Activated CD4-positive, alpha-beta T cell treated with anti-CD3 and anti-CD28 coated beads, Interleukin-2, amount 10 ng/mL, durations not matched to agents 7 days and 5 days (primary cell): ENCODE data around the gene LRIG1. TPM values are rescaled to one million over a fixed set of nuclear protein-coding genes. Genes with fewer than 3 reads are reported as not detected.
A peak's percentile ranks its signal among the peaks of the same experiment; 100 is the strongest.

ENCODE experiments used
- CTCF ChIA-PET: fragments of 350-600 bp; sonication (Branson Sonifier 250); formaldehyde crosslinking; loops from one replicate; lab custom pipeline; 2021; ENCODE audit warnings: antibody characterized with exemption; lab: Charles Lee
- POLR2A ChIA-PET: fragments of 350-600 bp; sonication (Branson Sonifier 250); formaldehyde crosslinking; loops from one replicate; lab custom pipeline; 2021; ENCODE audit warnings: antibody characterized with exemption; lab: Charles Lee
- DNase-seq: peaks from one replicate; pipeline ENCODE4 v3.0.0-alpha.2; 2020
- H3K27ac Mint-ChIP-seq: one replicate; pipeline ENCODE4 v1.8.0; 2021; ENCODE audit warnings: mild to moderate bottlenecking, moderate library complexity, mixed read lengths
- H3K27me3 Mint-ChIP-seq: one replicate; pipeline ENCODE4 v1.8.0; 2021; ENCODE audit warnings: mixed read lengths
- H3K36me3 Mint-ChIP-seq: one replicate; pipeline ENCODE4 v1.8.0; 2021; ENCODE audit warnings: low read depth, mixed read lengths
- H3K4me1 Mint-ChIP-seq: one replicate; pipeline ENCODE4 v1.8.0; 2021; ENCODE audit warnings: mixed read lengths
- H3K4me3 Mint-ChIP-seq: one replicate; pipeline ENCODE4 v1.8.0; 2021; ENCODE audit warnings: mild to moderate bottlenecking, moderate library complexity, mixed read lengths
- H3K9me3 Mint-ChIP-seq: one replicate; pipeline ENCODE4 v1.8.0; 2021; ENCODE audit warnings: mixed read lengths
- total RNA-seq, 2 experiments: library from RNA; stranded (reverse); gene quantifications; one replicate each; pipeline ENCODE4 v1.2.3, GENCODE V29; 2021

LRIG1 gene
- total RNA-seq, 2 experiments from 2014 or later = 26.1 to 26.4 TPM

DNA sequence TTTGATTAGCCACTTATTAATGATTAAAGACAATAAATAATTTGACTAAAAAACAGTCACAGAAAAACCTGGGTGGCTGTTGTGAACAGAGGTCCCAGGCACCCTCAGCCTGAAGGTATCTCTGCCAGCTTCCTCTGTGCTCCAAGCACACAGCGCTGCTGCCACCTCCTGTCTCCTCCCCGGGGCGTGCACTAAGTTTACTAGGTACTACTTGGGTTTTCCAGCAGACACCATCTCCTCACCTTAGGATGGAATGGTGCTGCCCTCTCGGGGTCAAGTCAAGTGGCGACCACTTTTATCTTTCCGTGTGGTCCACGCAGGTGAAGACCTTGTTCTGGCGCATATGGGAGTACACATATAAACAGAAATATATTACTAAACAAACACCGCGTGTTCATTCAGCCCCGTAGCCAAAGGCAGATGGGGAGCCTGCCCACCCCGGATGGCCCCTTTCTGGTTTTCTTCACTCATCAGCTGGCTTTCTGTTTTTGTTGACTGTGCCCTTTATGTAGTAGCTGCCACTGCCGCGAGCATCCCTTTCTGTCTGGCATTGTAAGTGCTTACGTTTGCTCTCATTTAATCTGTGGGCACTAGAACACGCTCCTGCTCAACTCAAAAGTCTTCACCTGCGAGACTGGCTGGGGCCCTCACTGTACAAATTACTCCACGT is 128.0 kb downstream of the LRIG1 start:
- ChIA-PET POLR2A (no interaction called here), CTCF (interaction anchor here (0.7 to 2.3 kb wide), 2 partner anchors 13 to 119 kb away, joined by 3 to 8 read pairs; no protein-coding TSS in a partner anchor)
- peaks cover 21% of the 10 kb centered on the region for H3K36me3 Mint-ChIP-seq
- H3K27me3 Mint-ChIP-seq = no peaks in the 10 kb centered on the region
- H3K9me3 Mint-ChIP-seq = no peaks in the 10 kb centered on the region
- H3K4me1 Mint-ChIP-seq = peaks cover 6% of the 10 kb centered on the region
- DNase-seq = peak; percentile 24
- no peak overlapping the region for H3K27ac Mint-ChIP-seq
- H3K4me3 Mint-ChIP-seq = no peak overlapping the region

GRCh38 chr3:66371432-66371831 is 129.4 kb downstream of the LRIG1 start:
- Mint-ChIP-seq H3K36me3 (peaks cover 11% of the 10 kb centered on the region), H3K27me3 (no peaks in the 10 kb centered on the region), H3K4me3 (no peak overlapping the region), H3K4me1 (no peaks in the 10 kb centered on the region), H3K9me3 (no peaks in the 10 kb centered on the region), H3K27ac (no peak overlapping the region)
- no peak for DNase-seq
- POLR2A ChIA-PET = no interaction called here
- CTCF ChIA-PET = no interaction called here

DNA sequence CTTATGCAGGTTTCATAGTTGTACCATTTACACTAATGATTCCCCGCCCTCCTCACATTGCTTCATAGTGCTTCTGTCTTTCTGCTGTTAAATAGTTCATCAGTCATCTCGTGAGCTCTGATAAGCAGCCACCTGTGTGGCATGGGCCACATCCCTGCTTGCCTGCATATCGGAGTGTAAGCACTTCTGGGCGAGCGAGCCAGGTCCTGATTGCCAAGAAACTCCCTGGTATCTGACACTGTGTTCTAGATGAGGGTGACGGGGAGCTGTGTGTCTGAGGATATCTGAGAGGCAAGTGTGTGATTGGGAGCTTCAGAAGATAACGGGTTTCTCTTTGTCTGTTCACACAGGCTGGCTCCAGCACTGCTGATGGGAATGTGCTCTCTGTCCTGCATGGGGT is 130.6 kb downstream of the LRIG1 start:
- ChIA-PET POLR2A (no interaction called here), CTCF (no interaction called here)
- H3K27ac Mint-ChIP-seq = no peak overlapping the region
- no peaks in the 10 kb centered on the region for H3K4me1 Mint-ChIP-seq
- H3K9me3 Mint-ChIP-seq = no peaks in the 10 kb centered on the region
- no peak for DNase-seq
- no peaks in the 10 kb centered on the region for H3K27me3 Mint-ChIP-seq
- no peak overlapping the region for H3K4me3 Mint-ChIP-seq
- peaks cover 2% of the 10 kb centered on the region for H3K36me3 Mint-ChIP-seq

GRCh38 chr3:66367979-66368378 is 132.8 kb downstream of the LRIG1 start:
- Mint-ChIP-seq H3K27me3 (no peaks in the 10 kb centered on the region), H3K36me3 (no peaks in the 10 kb centered on the region), H3K4me3 (no peak overlapping the region), H3K9me3 (no peaks in the 10 kb centered on the region), H3K27ac (no peak overlapping the region), H3K4me1 (no peaks in the 10 kb centered on the region)
- ChIA-PET CTCF (interaction anchor here (0.5 to 1.9 kb wide), 3 partner anchors 9 to 21 kb away, joined by 3 to 5 read pairs (median 4); no protein-coding TSS in a partner anchor), POLR2A (no interaction called here)
- DNase-seq = no peak

- Mint-ChIP-seq H3K9me3 (no peaks in the 10 kb centered on the region), H3K27me3 (no peaks in the 10 kb centered on the region), H3K4me1 (no peaks in the 10 kb centered on the region), H3K36me3 (no peaks in the 10 kb centered on the region), H3K27ac (no peak overlapping the region), H3K4me3 (no peak overlapping the region)
- ChIA-PET POLR2A (no interaction called here), CTCF (interaction anchor here (1.9 kb wide), 1 partner anchor 11 kb away, joined by 4 read pairs; no protein-coding TSS in a partner anchor)
- DNase-seq = no peak
These were observed 134.1 kb downstream of the LRIG1 start for GRCh38 chr3:66366747-66367146.

GRCh38 chr3:66365080-66365479 is 135.7 kb downstream of the LRIG1 start:
- ChIA-PET POLR2A (no interaction called here), CTCF (no interaction called here)
- H3K4me1 Mint-ChIP-seq = no peaks in the 10 kb centered on the region
- H3K27ac Mint-ChIP-seq = no peak overlapping the region
- H3K27me3 Mint-ChIP-seq = no peaks in the 10 kb centered on the region
- no peak overlapping the region for H3K4me3 Mint-ChIP-seq
- no peaks in the 10 kb centered on the region for H3K36me3 Mint-ChIP-seq
- DNase-seq = no peak
- H3K9me3 Mint-ChIP-seq = no peaks in the 10 kb centered on the region

DNA sequence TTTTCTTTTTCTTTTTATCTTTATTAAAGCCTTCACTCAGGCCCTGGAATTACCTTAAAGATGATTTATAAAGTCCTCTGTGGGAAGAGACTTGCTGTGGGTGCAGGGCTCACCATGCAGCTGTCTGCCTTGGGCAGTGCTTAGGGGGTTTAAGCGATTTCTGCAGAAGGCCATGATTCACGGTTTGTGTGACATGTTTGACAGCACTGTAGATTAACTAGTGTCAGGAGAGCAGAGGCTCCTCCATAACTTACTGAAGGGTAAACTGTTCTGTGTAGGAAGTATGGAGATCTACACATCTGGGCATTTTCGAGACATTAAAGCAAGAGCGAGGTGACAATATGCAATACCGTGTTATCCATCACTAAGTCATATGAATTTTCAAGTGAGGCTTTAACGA is 137.7 kb downstream of the LRIG1 start:
- no peaks in the 10 kb centered on the region for H3K9me3 Mint-ChIP-seq
- H3K4me1 Mint-ChIP-seq = no peaks in the 10 kb centered on the region
- POLR2A ChIA-PET = no interaction called here
- no peak overlapping the region for H3K4me3 Mint-ChIP-seq
- CTCF ChIA-PET = no interaction called here
- no peaks in the 10 kb centered on the region for H3K27me3 Mint-ChIP-seq
- peaks cover 2% of the 10 kb centered on the region for H3K36me3 Mint-ChIP-seq
- no peak overlapping the region for H3K27ac Mint-ChIP-seq
- no peak for DNase-seq

GRCh38 chr3:66362541-66362941 is 138.3 kb downstream of the LRIG1 start:
- ChIA-PET POLR2A (no interaction called here), CTCF (no interaction called here)
- Mint-ChIP-seq H3K4me1 (no peaks in the 10 kb centered on the region), H3K36me3 (peaks cover 2% of the 10 kb centered on the region), H3K27me3 (no peaks in the 10 kb centered on the region), H3K4me3 (no peak overlapping the region), H3K27ac (no peak overlapping the region), H3K9me3 (no peaks in the 10 kb centered on the region)
- DNase-seq = no peak

DNA sequence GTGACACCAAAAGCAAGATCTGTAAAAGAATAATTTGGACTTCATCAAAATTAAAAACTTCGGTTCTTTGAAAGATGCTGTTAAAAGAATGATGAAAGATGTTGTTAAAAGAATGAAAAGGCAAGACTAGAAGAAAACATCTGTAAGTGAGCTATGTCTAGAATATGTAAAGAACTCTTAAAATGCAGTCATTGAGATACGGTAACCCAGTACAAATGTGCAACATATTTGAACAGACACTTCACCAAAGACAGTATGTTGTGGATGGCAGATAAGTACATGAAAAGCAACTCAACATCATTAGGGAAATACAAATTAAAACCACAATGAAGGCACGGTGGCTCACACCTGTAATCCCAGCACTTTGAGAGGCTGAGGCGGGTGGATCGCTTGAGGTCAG is 139.5 kb downstream of the LRIG1 start:
- peaks cover 2% of the 10 kb centered on the region for H3K36me3 Mint-ChIP-seq
- no peak for DNase-seq
- POLR2A ChIA-PET = no interaction called here
- H3K27ac Mint-ChIP-seq = no peak overlapping the region
- H3K4me1 Mint-ChIP-seq = no peaks in the 10 kb centered on the region
- CTCF ChIA-PET = no interaction called here
- H3K27me3 Mint-ChIP-seq = no peaks in the 10 kb centered on the region
- H3K9me3 Mint-ChIP-seq = no peaks in the 10 kb centered on the region
- H3K4me3 Mint-ChIP-seq = no peak overlapping the region

DNA sequence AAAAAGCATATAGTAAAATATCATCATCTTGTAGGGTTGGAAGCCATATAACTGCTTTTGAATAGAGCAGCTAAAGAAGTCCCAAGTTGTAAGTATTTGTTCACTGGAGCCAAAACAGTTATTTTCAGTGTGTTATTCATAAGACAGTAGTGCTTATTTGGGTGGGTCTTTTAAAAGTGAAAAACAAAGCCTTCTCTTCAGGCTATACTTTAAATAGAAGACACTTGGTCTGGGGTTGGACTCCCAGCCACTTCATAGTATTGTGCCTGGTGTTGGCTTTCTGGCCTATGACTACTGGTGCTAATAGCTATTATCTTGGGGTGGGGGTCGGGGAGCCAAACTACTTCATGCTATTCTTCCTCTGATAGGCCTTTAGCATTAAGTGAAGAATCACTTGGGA is 144.8 kb downstream of the LRIG1 start:
- no peak overlapping the region for H3K4me3 Mint-ChIP-seq

GRCh38 chr3:66355394-66355793 is 145.4 kb downstream of the LRIG1 start:
- Mint-ChIP-seq H3K36me3 (peaks cover 2% of the 10 kb centered on the region), H3K9me3 (no peaks in the 10 kb centered on the region), H3K4me1 (peaks cover 17% of the 10 kb centered on the region), H3K27me3 (no peaks in the 10 kb centered on the region), H3K4me3 (no peak overlapping the region), H3K27ac (no peak overlapping the region)
- peak; percentile 30 for DNase-seq
- ChIA-PET POLR2A (no interaction called here), CTCF (no interaction called here)

More for the DNA sequence above, 144.8 kb downstream of the LRIG1 start:
- ChIA-PET CTCF (interaction anchor here (1.5 kb wide), 1 partner anchor 28 kb away, joined by 3 read pairs; no protein-coding TSS in a partner anchor), POLR2A (no interaction called here)
- Mint-ChIP-seq H3K27me3 (no peaks in the 10 kb centered on the region), H3K9me3 (no peaks in the 10 kb centered on the region), H3K27ac (no peak overlapping the region), H3K4me1 (peaks cover 17% of the 10 kb centered on the region), H3K36me3 (peaks cover 2% of the 10 kb centered on the region)
- no peak for DNase-seq

- Mint-ChIP-seq H3K4me1 (peaks cover 17% of the 10 kb centered on the region), H3K4me3 (no peak overlapping the region), H3K27me3 (no peaks in the 10 kb centered on the region), H3K9me3 (no peaks in the 10 kb centered on the region), H3K27ac (no peak overlapping the region), H3K36me3 (peaks cover under 1% of the 10 kb centered on the region)
- CTCF ChIA-PET = interaction anchor here (0.8 kb wide), 1 partner anchor 38 kb away, joined by 5 read pairs; no protein-coding TSS in a partner anchor
- no peak for DNase-seq
- POLR2A ChIA-PET = interaction anchor here (0.6 to 0.7 kb wide), 2 partner anchors 99 to 156 kb away, joined by 3 to 6 read pairs; no protein-coding TSS in a partner anchor
These were observed 146.8 kb downstream of the LRIG1 start for GRCh38 chr3:66354001-66354400.

DNA sequence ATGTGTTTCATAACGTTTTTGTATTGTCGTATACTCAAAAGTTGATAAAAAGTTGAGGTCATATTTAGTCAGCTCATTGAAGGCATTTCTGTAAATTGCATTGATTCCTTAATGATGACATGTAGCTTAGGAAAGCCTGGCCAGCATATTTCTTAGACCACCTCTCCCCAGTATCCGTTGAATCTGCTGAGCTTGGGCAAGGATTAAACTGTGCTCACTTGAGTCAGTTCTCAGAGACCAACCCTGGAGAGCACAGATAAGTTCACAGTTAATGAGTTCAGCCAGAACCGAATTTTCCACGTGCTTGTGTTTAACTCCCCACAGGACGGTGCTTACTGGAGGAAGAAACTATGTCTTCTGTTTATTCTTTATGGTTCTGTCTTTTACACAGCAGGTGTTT is 147.3 kb downstream of the LRIG1 start:
- DNase-seq = no peak
- H3K9me3 Mint-ChIP-seq = no peaks in the 10 kb centered on the region
- no peak overlapping the region for H3K4me3 Mint-ChIP-seq
- peaks cover 17% of the 10 kb centered on the region for H3K4me1 Mint-ChIP-seq
- no peak overlapping the region for H3K27ac Mint-ChIP-seq
- ChIA-PET POLR2A (interaction anchor here (0.6 to 0.7 kb wide), 2 partner anchors 100 to 157 kb away, joined by 3 to 6 read pairs; no protein-coding TSS in a partner anchor), CTCF (interaction anchor here (0.8 kb wide), 1 partner anchor 39 kb away, joined by 5 read pairs; no protein-coding TSS in a partner anchor)
- H3K27me3 Mint-ChIP-seq = no peaks in the 10 kb centered on the region
- H3K36me3 Mint-ChIP-seq = no peaks in the 10 kb centered on the region
